ENCODE results near the gene IFRD2. TPM values are rescaled to one million over a fixed set of nuclear protein-coding genes. Genes with fewer than 3 reads are reported as not detected.
A peak's percentile ranks its signal among the peaks of the same experiment; 100 is the strongest.

Gene IFRD2
- total and polyA plus RNA-seq, 9 of the 15 experiments (the other 6 are each of a cell fraction or from before 2014, with no cell fraction given), result 30.5 to 115 (median 52.8) TPM

GRCh38 chr3:50260027-50260941, 31.9 kb downstream of the IFRD2 start (continued):
- TF ChIP-seq ATF3 (IDR thresholded peaks at IDR 0.05) (peak; percentile 81), ATF3 (CRISPR knock-in tag; conservative IDR thresholded peaks at IDR 0.05) (no peak), ZNF830 (CRISPR knock-in tag; IDR thresholded peaks at IDR 0.05) (no peak), EP400 (IDR thresholded peaks at IDR 0.05) (peak; percentile 49; the same call in 1 of the 2 replicates), NFIC (IDR thresholded peaks at IDR 0.05) (peak; percentile 15; the same call in 1 of the 2 replicates), L3MBTL2 (IDR thresholded peaks at IDR 0.05) (peak; percentile 50), ZBTB7A (IDR thresholded peaks at IDR 0.05; ENCODE audit: borderline replicate concordance, control insufficient read depth, low read depth, low read length) (peak; percentile 60; the same call in 1 of the 2 replicates), ATF4 (CRISPR knock-in tag; IDR thresholded peaks at IDR 0.05) (no peak), FOXK2 (conservative IDR thresholded peaks at IDR 0.05 in 1 of 2, IDR thresholded peaks at IDR 0.05 in 1 of 2; ENCODE audit: low read depth in 2 of 2) (no peak), NR2F6 (CRISPR knock-in tag; IDR thresholded peaks at IDR 0.05) (no peak), ATF6 (CRISPR knock-in tag; IDR thresholded peaks at IDR 0.05) (0 out of 2 replicates have a peak, but pooled peaks have one; percentile 52), ZNF436 (CRISPR knock-in tag; IDR thresholded peaks at IDR 0.05) (no peak), NR2C2 (CRISPR knock-in tag; IDR thresholded peaks at IDR 0.05) (no peak), NR2C2 (tag; IDR thresholded peaks at IDR 0.05) (peak; percentile 42; the same call in 1 of the 2 replicates), NR3C1 (CRISPR knock-in tag; IDR thresholded peaks at IDR 0.05) (no peak), NR2C1 (IDR thresholded peaks at IDR 0.05) (no peak), NR2C1 (tag; IDR thresholded peaks at IDR 0.05) (no peak)
- TF ChIP-seq, protein P1, sequence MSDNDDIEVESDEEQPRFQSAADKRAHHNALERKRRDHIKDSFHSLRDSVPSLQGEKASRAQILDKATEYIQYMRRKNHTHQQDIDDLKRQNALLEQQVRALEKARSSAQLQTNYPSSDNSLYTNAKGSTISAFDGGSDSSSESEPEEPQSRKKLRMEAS (CRISPR knock-in tag; IDR thresholded peaks at IDR 0.05), result peak; percentile 31; the same call in 1 of the 2 replicates
- TF ChIP-seq, protein P2, sequence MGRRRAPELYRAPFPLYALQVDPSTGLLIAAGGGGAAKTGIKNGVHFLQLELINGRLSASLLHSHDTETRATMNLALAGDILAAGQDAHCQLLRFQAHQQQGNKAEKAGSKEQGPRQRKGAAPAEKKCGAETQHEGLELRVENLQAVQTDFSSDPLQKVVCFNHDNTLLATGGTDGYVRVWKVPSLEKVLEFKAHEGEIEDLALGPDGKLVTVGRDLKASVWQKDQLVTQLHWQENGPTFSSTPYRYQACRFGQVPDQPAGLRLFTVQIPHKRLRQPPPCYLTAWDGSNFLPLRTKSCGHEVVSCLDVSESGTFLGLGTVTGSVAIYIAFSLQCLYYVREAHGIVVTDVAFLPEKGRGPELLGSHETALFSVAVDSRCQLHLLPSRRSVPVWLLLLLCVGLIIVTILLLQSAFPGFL (CRISPR knock-in tag; IDR thresholded peaks at IDR 0.05), result no peak
- TF ChIP-seq, protein P3, sequence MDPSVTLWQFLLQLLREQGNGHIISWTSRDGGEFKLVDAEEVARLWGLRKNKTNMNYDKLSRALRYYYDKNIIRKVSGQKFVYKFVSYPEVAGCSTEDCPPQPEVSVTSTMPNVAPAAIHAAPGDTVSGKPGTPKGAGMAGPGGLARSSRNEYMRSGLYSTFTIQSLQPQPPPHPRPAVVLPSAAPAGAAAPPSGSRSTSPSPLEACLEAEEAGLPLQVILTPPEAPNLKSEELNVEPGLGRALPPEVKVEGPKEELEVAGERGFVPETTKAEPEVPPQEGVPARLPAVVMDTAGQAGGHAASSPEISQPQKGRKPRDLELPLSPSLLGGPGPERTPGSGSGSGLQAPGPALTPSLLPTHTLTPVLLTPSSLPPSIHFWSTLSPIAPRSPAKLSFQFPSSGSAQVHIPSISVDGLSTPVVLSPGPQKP (CRISPR knock-in tag; IDR thresholded peaks at IDR 0.05), result no peak
